WTC11 (cell line): ENCODE data around the gene YOD1. TPM values are rescaled to one million over a fixed set of nuclear protein-coding genes. Genes with fewer than 3 reads are reported as not detected.

Experiments
- ATAC-seq: fragments of 200-7000 bp; cut with Tn5 transposase; 2 replicates; pipeline ENCODE4 v1.10.0; 2021; ENCODE audit warnings: mild to moderate bottlenecking, moderate library complexity
- CTCF ChIA-PET: fragments of 300-600 bp; sonication (Branson Sonifier 250); formaldehyde crosslinking; loops from one replicate; lab custom pipeline; 2021; ENCODE audit warnings: antibody characterized with exemption; lab: Charles Lee
- POLR2A ChIA-PET: fragments of 350-600 bp; sonication (Branson Sonifier 250); formaldehyde crosslinking; loops from one replicate; lab custom pipeline; 2021; ENCODE audit warnings: antibody characterized with exemption; lab: Charles Lee
- DNase-seq: peaks from one replicate; pipeline ENCODE4 v3.0.0; 2021; ENCODE audit warnings: low spot score
- H3K27ac Mint-ChIP-seq: 2 replicates; pipeline ENCODE4 v1.8.0; 2021; ENCODE audit warnings: mixed read lengths
- H3K27me3 Mint-ChIP-seq: 2 replicates; pipeline ENCODE4 v1.8.0; 2021; ENCODE audit warnings: low read depth, mild to moderate bottlenecking, moderate library complexity, mixed read lengths
- H3K36me3 Mint-ChIP-seq: 2 replicates; pipeline ENCODE4 v1.8.0; 2021; ENCODE audit warnings: mixed read lengths
- H3K4me1 Mint-ChIP-seq: 2 replicates; pipeline ENCODE4 v1.8.0; 2022; ENCODE audit warnings: mixed read lengths
- H3K4me3 Mint-ChIP-seq: 2 replicates; pipeline ENCODE4 v1.8.0; 2021; ENCODE audit warnings: mild to moderate bottlenecking, moderate library complexity, mixed read lengths
- H3K9me3 Mint-ChIP-seq: 2 replicates; pipeline ENCODE4 v1.8.0; 2021; ENCODE audit warnings: mixed read lengths
- AFF4 ChIP-seq: sonication (generic); formaldehyde crosslinking; IDR thresholded peaks from 2 replicates; pipeline ENCODE4 v1.8.1; 2023; ENCODE audit warnings: mild to moderate bottlenecking, missing genetic modification reagents, borderline replicate concordance
- E2F1 ChIP-seq: sonication (generic); formaldehyde crosslinking; IDR thresholded peaks from 2 replicates; pipeline ENCODE4 v1.8.0; 2022; ENCODE audit warnings: mild to moderate bottlenecking, missing genetic modification reagents
- E2F5 ChIP-seq: sonication (generic); formaldehyde crosslinking; IDR thresholded peaks from 2 replicates; pipeline ENCODE4 v1.8.1; 2022; ENCODE audit warnings: mild to moderate bottlenecking, moderate library complexity, missing genetic modification reagents
- EMX1 ChIP-seq: fragments of 250-450 bp; sonication (Bioruptor Pico); IDR thresholded peaks from 2 replicates; pipeline ENCODE4 v1.8.0; 2021; ENCODE audit warnings: mild to moderate bottlenecking
- GTF2I ChIP-seq: fragments of 250-450 bp; sonication (Bioruptor Pico); conservative IDR thresholded peaks from 2 replicates; pipeline ENCODE4 v1.4.0; 2021; ENCODE audit warnings: mild to moderate bottlenecking
- MLX ChIP-seq: sonication (generic); formaldehyde crosslinking; IDR thresholded peaks from 2 replicates; pipeline ENCODE4 v1.8.1; 2023; ENCODE audit warnings: mild to moderate bottlenecking, missing genetic modification reagents, moderate library complexity
- MYBL2 ChIP-seq: sonication (generic); formaldehyde crosslinking; IDR thresholded peaks from 2 replicates; pipeline ENCODE4 v1.8.1; 2023; ENCODE audit warnings: mild to moderate bottlenecking, moderate library complexity, missing genetic modification reagents
- NFATC4 ChIP-seq: fragments of 250-450 bp; sonication (Bioruptor Pico); IDR thresholded peaks from 2 replicates; pipeline ENCODE4 v1.9.0; 2021; ENCODE audit warnings: mild to moderate bottlenecking
- NFE2L1 ChIP-seq: sonication (generic); formaldehyde crosslinking; IDR thresholded peaks from 2 replicates; pipeline ENCODE4 v1.8.1; 2023; ENCODE audit warnings: missing genetic modification reagents
- NR2C2 ChIP-seq: sonication (generic); formaldehyde crosslinking; IDR thresholded peaks from 2 replicates; pipeline ENCODE4 v1.8.0; 2022; ENCODE audit warnings: mild to moderate bottlenecking, missing genetic modification reagents
- OVOL2 ChIP-seq: fragments of 250-450 bp; sonication (Bioruptor Pico); IDR thresholded peaks from 2 replicates; pipeline ENCODE4 v1.9.0; 2021; ENCODE audit warnings: mild to moderate bottlenecking, borderline replicate concordance
- SP1 ChIP-seq: sonication (generic); formaldehyde crosslinking; conservative IDR thresholded peaks from 2 replicates; pipeline ENCODE4 v1.8.1; 2022; ENCODE audit warnings: missing genetic modification reagents
- TCF7 ChIP-seq: sonication (generic); formaldehyde crosslinking; IDR thresholded peaks from 2 replicates; pipeline ENCODE4 v1.8.0; 2022; ENCODE audit warnings: mild to moderate bottlenecking, low read depth, missing genetic modification reagents, moderate library complexity
- TEAD4 ChIP-seq: sonication (generic); formaldehyde crosslinking; IDR thresholded peaks from 2 replicates; pipeline ENCODE4 v1.8.0; 2022; ENCODE audit warnings: mild to moderate bottlenecking, missing genetic modification reagents
- ZBTB21 ChIP-seq: sonication (generic); formaldehyde crosslinking; IDR thresholded peaks from 2 replicates; pipeline ENCODE4 v1.8.1; 2023; ENCODE audit warnings: mild to moderate bottlenecking, missing genetic modification reagents, borderline replicate concordance
- ZNF121 ChIP-seq: sonication (generic); formaldehyde crosslinking; IDR thresholded peaks from 2 replicates; pipeline ENCODE4 v1.8.0; 2023; ENCODE audit warnings: missing genetic modification reagents
- ZNF317 ChIP-seq: sonication (generic); formaldehyde crosslinking; IDR thresholded peaks from 2 replicates; pipeline ENCODE4 v1.8.1; 2023; ENCODE audit warnings: low read depth, mild to moderate bottlenecking, moderate library complexity, missing genetic modification reagents, borderline replicate concordance
- total RNA-seq: library from RNA; stranded (reverse); gene quantifications from 3 replicates; pipeline ENCODE4 v1.2.3, GENCODE V29; 2021
- TF ChIP-seq, protein P1 (sequence below): sonication (generic); formaldehyde crosslinking; IDR thresholded peaks from 2 replicates; pipeline ENCODE4 v1.8.1; 2023; ENCODE audit warnings: mild to moderate bottlenecking, moderate library complexity, missing genetic modification reagents
- TF ChIP-seq, protein P2 (sequence below): sonication (generic); formaldehyde crosslinking; IDR thresholded peaks from 2 replicates; pipeline ENCODE4 v1.8.0; 2022; ENCODE audit warnings: missing genetic modification reagents
- TF ChIP-seq, protein P3 (sequence below): fragments of 250-450 bp; sonication (Bioruptor Pico); IDR thresholded peaks from 2 replicates; pipeline ENCODE4 v1.9.0; 2021; ENCODE audit warnings: moderate library complexity, mild to moderate bottlenecking, inconsistent platforms, borderline replicate concordance

The YOD1 gene
- total RNA-seq, 1 experiment from 2014 or later: 12.0 TPM

DNA sequence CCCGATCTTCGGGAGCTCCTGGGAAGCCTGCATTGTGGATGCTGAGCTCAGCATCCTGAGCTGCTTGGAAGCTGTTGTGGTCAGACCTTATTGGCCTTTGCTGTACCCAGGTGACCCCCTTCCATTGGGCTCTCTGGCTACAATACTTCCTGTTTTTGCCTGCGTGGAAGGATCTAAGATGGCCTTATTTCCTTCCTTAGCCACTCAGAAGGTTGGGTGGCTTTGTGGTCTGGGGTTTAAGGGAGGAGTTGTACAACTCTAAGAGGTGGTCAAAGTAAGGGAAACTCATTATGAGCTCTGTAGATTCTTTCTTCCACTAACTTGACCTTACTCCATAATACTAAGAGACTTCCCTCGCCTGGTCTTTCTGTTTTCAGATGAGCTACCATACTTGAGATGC is 19.8 kb upstream of the YOD1 start:
- no peak for TF ChIP-seq OVOL2 (CRISPR knock-in tag)
- TF ChIP-seq MLX: no peak
- TF ChIP-seq ZNF121: no peak
- TF ChIP-seq E2F1 (CRISPR knock-in tag): no peak
- TF ChIP-seq, protein P1, sequence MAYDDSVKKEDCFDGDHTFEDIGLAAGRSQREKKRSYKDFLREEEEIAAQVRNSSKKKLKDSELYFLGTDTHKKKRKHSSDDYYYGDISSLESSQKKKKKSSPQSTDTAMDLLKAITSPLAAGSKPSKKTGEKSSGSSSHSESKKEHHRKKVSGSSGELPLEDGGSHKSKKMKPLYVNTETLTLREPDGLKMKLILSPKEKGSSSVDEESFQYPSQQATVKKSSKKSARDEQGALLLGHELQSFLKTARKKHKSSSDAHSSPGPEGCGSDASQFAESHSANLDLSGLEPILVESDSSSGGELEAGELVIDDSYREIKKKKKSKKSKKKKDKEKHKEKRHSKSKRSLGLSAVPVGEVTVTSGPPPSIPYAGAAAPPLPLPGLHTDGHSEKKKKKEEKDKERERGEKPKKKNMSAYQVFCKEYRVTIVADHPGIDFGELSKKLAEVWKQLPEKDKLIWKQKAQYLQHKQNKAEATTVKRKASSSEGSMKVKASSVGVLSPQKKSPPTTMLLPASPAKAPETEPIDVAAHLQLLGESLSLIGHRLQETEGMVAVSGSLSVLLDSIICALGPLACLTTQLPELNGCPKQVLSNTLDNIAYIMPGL (CRISPR knock-in tag): no peak
- no peak for TF ChIP-seq NFE2L1
- no peak for TF ChIP-seq EMX1 (CRISPR knock-in tag)
- no peak for TF ChIP-seq TEAD4
- no peaks in the 10 kb centered on the region for H3K4me1 Mint-ChIP-seq
- peaks cover 44% of the 10 kb centered on the region for H3K36me3 Mint-ChIP-seq
- H3K9me3 Mint-ChIP-seq: no peaks in the 10 kb centered on the region
- ATAC-seq (no peak), DNase-seq (no peak)
- POLR2A ChIA-PET: interaction anchor here (0.5 kb wide), 1 partner anchor 30 kb away, joined by 3 read pairs; no protein-coding TSS in a partner anchor
- H3K27ac Mint-ChIP-seq: no peak overlapping the region
- no peaks in the 10 kb centered on the region for H3K27me3 Mint-ChIP-seq
- CTCF ChIA-PET: no interaction called here
- H3K4me3 Mint-ChIP-seq: no peak overlapping the region

GRCh38 chr1:207069858-207070506 is 19.0 kb upstream of the YOD1 start:
- Mint-ChIP-seq H3K4me3 (no peak overlapping the region), H3K27me3 (no peaks in the 10 kb centered on the region), H3K4me1 (no peaks in the 10 kb centered on the region), H3K36me3 (peaks cover 49% of the 10 kb centered on the region), H3K27ac (no peak overlapping the region), H3K9me3 (no peaks in the 10 kb centered on the region)
- CTCF ChIA-PET: interaction anchor here (0.6 kb wide), 1 partner anchor 294 kb away, joined by 4 read pairs; no protein-coding TSS in a partner anchor
- TF ChIP-seq SP1 (no peak), E2F5 (no peak), ZBTB21 (CRISPR knock-in tag) (no peak), ZNF317 (CRISPR knock-in tag) (no peak), TCF7 (CRISPR knock-in tag) (no peak)
- TF ChIP-seq, protein P2, sequence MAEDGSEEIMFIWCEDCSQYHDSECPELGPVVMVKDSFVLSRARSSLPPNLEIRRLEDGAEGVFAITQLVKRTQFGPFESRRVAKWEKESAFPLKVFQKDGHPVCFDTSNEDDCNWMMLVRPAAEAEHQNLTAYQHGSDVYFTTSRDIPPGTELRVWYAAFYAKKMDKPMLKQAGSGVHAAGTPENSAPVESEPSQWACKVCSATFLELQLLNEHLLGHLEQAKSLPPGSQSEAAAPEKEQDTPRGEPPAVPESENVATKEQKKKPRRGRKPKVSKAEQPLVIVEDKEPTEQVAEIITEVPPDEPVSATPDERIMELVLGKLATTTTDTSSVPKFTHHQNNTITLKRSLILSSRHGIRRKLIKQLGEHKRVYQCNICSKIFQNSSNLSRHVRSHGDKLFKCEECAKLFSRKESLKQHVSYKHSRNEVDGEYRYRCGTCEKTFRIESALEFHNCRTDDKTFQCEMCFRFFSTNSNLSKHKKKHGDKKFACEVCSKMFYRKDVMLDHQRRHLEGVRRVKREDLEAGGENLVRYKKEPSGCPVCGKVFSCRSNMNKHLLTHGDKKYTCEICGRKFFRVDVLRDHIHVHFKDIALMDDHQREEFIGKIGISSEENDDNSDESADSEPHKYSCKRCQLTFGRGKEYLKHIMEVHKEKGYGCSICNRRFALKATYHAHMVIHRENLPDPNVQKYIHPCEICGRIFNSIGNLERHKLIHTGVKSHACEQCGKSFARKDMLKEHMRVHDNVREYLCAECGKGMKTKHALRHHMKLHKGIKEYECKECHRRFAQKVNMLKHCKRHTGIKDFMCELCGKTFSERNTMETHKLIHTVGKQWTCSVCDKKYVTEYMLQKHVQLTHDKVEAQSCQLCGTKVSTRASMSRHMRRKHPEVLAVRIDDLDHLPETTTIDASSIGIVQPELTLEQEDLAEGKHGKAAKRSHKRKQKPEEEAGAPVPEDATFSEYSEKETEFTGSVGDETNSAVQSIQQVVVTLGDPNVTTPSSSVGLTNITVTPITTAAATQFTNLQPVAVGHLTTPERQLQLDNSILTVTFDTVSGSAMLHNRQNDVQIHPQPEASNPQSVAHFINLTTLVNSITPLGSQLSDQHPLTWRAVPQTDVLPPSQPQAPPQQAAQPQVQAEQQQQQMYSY (CRISPR knock-in tag): no peak
- POLR2A ChIA-PET: no interaction called here
- DNase-seq (no peak), ATAC-seq (no peak)

- ATAC-seq (no peak), DNase-seq (no peak)
- ChIA-PET POLR2A (interaction anchor here (1.6 kb wide), 1 partner anchor 16 kb away, joined by 3 read pairs; the partner anchor contains the start of gene PFKFB2), CTCF (no interaction called here)
- TF ChIP-seq GTF2I (CRISPR knock-in tag): no peak
- TF ChIP-seq MYBL2 (CRISPR knock-in tag): no peak
- no peak for TF ChIP-seq NR2C2 (CRISPR knock-in tag)
- no peak for TF ChIP-seq ZNF121
- no peak for TF ChIP-seq NFATC4 (CRISPR knock-in tag)
- no peak for TF ChIP-seq TEAD4
- TF ChIP-seq AFF4 (CRISPR knock-in tag): no peak
- no peak for TF ChIP-seq EMX1 (CRISPR knock-in tag)
- TF ChIP-seq, protein P3, sequence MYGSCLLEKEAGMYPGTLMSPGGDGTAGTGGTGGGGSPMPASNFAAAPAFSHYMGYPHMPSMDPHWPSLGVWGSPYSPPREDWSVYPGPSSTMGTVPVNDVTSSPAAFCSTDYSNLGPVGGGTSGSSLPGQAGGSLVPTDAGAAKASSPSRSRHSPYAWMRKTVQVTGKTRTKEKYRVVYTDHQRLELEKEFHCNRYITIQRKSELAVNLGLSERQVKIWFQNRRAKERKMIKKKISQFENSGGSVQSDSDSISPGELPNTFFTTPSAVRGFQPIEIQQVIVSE (CRISPR knock-in tag): no peak
- H3K27ac Mint-ChIP-seq: no peak overlapping the region
- H3K36me3 Mint-ChIP-seq: peaks cover 56% of the 10 kb centered on the region
- no peak overlapping the region for H3K4me3 Mint-ChIP-seq
- no peaks in the 10 kb centered on the region for H3K4me1 Mint-ChIP-seq
- no peaks in the 10 kb centered on the region for H3K27me3 Mint-ChIP-seq
- no peaks in the 10 kb centered on the region for H3K9me3 Mint-ChIP-seq
Measured at GRCh38 chr1:207069061-207069460, 18.1 kb upstream of the YOD1 start.
